ENCODE measurements around the gene PLEKHG5.
"Not testable (repeated sequence)": the region's sequence is repeated elsewhere in the genome, so short reads cannot be mapped to it uniquely, and the experiment has no call there.

PLEKHG5 gene

GRCh38 chr1:6438047-6438525 lies 53.4 kb downstream of the PLEKHG5 start:
- Histone ChIP-seq H3K4me1 (ENCODE audit: control insufficient read depth, insufficient read depth, low read length) (peaks cover 3% of the 10 kb centered on the region), H3K4me3 (ENCODE audit: low read length) (no peak overlapping the region), H3K9ac (ENCODE audit: low read length) (no peak overlapping the region), H3K9me3 (ENCODE audit: control insufficient read depth, low read length) (no peaks in the 10 kb centered on the region), H3K27me3 (ENCODE audit: control insufficient read depth, insufficient read depth, low read length) (peaks cover 31% of the 10 kb centered on the region), H3K36me3 (ENCODE audit: control insufficient read depth, insufficient read depth, low read length) (no peaks in the 10 kb centered on the region)

GRCh38 chr1:6437012-6437700 lies 54.3 kb downstream of the PLEKHG5 start:
- H3K9me3 ChIP-seq (ENCODE audit: control insufficient read depth, low read length); H3K9ac ChIP-seq (ENCODE audit: low read length); H3K4me3 ChIP-seq (ENCODE audit: low read length); H3K4me1 ChIP-seq (ENCODE audit: control insufficient read depth, insufficient read depth, low read length); H3K36me3 ChIP-seq (ENCODE audit: control insufficient read depth, insufficient read depth, low read length): not testable (repeated sequence)
- peaks cover 31% of the 10 kb centered on the region for H3K27me3 ChIP-seq (ENCODE audit: control insufficient read depth, insufficient read depth, low read length)

GRCh38 chr1:6436277-6436676 lies 55.2 kb downstream of the PLEKHG5 start:
- not testable (repeated sequence) for H3K9ac ChIP-seq (ENCODE audit: low read length); H3K36me3 ChIP-seq (ENCODE audit: control insufficient read depth, insufficient read depth, low read length); H3K4me1 ChIP-seq (ENCODE audit: control insufficient read depth, insufficient read depth, low read length); H3K9me3 ChIP-seq (ENCODE audit: control insufficient read depth, low read length); H3K4me3 ChIP-seq (ENCODE audit: low read length)
- H3K27me3 ChIP-seq (ENCODE audit: control insufficient read depth, insufficient read depth, low read length) = peaks cover 25% of the 10 kb centered on the region

GRCh38 chr1:6435547-6435946 lies 55.9 kb downstream of the PLEKHG5 start:
- Histone ChIP-seq H3K4me1 (ENCODE audit: control insufficient read depth, insufficient read depth, low read length) (no peaks in the 10 kb centered on the region), H3K4me3 (ENCODE audit: low read length) (no peak overlapping the region), H3K36me3 (ENCODE audit: control insufficient read depth, insufficient read depth, low read length) (no peaks in the 10 kb centered on the region), H3K9me3 (ENCODE audit: control insufficient read depth, low read length) (no peaks in the 10 kb centered on the region), H3K9ac (ENCODE audit: low read length) (no peak overlapping the region), H3K27me3 (ENCODE audit: control insufficient read depth, insufficient read depth, low read length) (peaks cover 24% of the 10 kb centered on the region)

- H3K4me1 ChIP-seq (ENCODE audit: control insufficient read depth, insufficient read depth, low read length) = no peaks in the 10 kb centered on the region
- no peak overlapping the region for H3K4me3 ChIP-seq (ENCODE audit: low read length)
- peaks cover 28% of the 10 kb centered on the region for H3K27me3 ChIP-seq (ENCODE audit: control insufficient read depth, insufficient read depth, low read length)
- no peaks in the 10 kb centered on the region for H3K36me3 ChIP-seq (ENCODE audit: control insufficient read depth, insufficient read depth, low read length)
- no peak overlapping the region for H3K9ac ChIP-seq (ENCODE audit: low read length)
- H3K9me3 ChIP-seq (ENCODE audit: control insufficient read depth, low read length) = no peaks in the 10 kb centered on the region
Measured at GRCh38 chr1:6435129-6435528, 56.3 kb downstream of the PLEKHG5 start.

- no peak overlapping the region for H3K4me3 ChIP-seq (ENCODE audit: low read length)
- H3K4me1 ChIP-seq (ENCODE audit: control insufficient read depth, insufficient read depth, low read length) = no peaks in the 10 kb centered on the region
- H3K27me3 ChIP-seq (ENCODE audit: control insufficient read depth, insufficient read depth, low read length) = peaks cover 33% of the 10 kb centered on the region
- no peaks in the 10 kb centered on the region for H3K9me3 ChIP-seq (ENCODE audit: control insufficient read depth, low read length)
- no peak overlapping the region for H3K9ac ChIP-seq (ENCODE audit: low read length)
- H3K36me3 ChIP-seq (ENCODE audit: control insufficient read depth, insufficient read depth, low read length) = no peaks in the 10 kb centered on the region
Measured at GRCh38 chr1:6434186-6434585, 57.3 kb downstream of the PLEKHG5 start.

- not testable (repeated sequence) for H3K9me3 ChIP-seq (ENCODE audit: control insufficient read depth, low read length); H3K9ac ChIP-seq (ENCODE audit: low read length); H3K36me3 ChIP-seq (ENCODE audit: control insufficient read depth, insufficient read depth, low read length); H3K4me3 ChIP-seq (ENCODE audit: low read length)
- Histone ChIP-seq H3K27me3 (ENCODE audit: control insufficient read depth, insufficient read depth, low read length) (peaks cover 25% of the 10 kb centered on the region), H3K4me1 (ENCODE audit: control insufficient read depth, insufficient read depth, low read length) (peaks cover 14% of the 10 kb centered on the region)
Measured at GRCh38 chr1:6431645-6432579, 59.6 kb downstream of the PLEKHG5 start.

- Histone ChIP-seq H3K27me3 (ENCODE audit: control insufficient read depth, insufficient read depth, low read length) (peaks cover 45% of the 10 kb centered on the region), H3K4me1 (ENCODE audit: control insufficient read depth, insufficient read depth, low read length) (peaks cover 32% of the 10 kb centered on the region)
- H3K36me3 ChIP-seq (ENCODE audit: control insufficient read depth, insufficient read depth, low read length); H3K4me3 ChIP-seq (ENCODE audit: low read length); H3K9me3 ChIP-seq (ENCODE audit: control insufficient read depth, low read length); H3K9ac ChIP-seq (ENCODE audit: low read length): not testable (repeated sequence)
Measured at GRCh38 chr1:6429660-6430411, 61.6 kb downstream of the PLEKHG5 start.

- H3K4me3 ChIP-seq (ENCODE audit: low read length); H3K36me3 ChIP-seq (ENCODE audit: control insufficient read depth, insufficient read depth, low read length); H3K9ac ChIP-seq (ENCODE audit: low read length); H3K9me3 ChIP-seq (ENCODE audit: control insufficient read depth, low read length): not testable (repeated sequence)
- Histone ChIP-seq H3K27me3 (ENCODE audit: control insufficient read depth, insufficient read depth, low read length) (peaks cover 58% of the 10 kb centered on the region), H3K4me1 (ENCODE audit: control insufficient read depth, insufficient read depth, low read length) (peaks cover 42% of the 10 kb centered on the region)
Measured at GRCh38 chr1:6428453-6428852, 63.0 kb downstream of the PLEKHG5 start.

GRCh38 chr1:6427441-6428390 lies 63.8 kb downstream of the PLEKHG5 start:
- Histone ChIP-seq H3K4me3 (ENCODE audit: low read length) (no peak overlapping the region), H3K27me3 (ENCODE audit: control insufficient read depth, insufficient read depth, low read length) (peaks cover 65% of the 10 kb centered on the region), H3K9me3 (ENCODE audit: control insufficient read depth, low read length) (no peaks in the 10 kb centered on the region), H3K36me3 (ENCODE audit: control insufficient read depth, insufficient read depth, low read length) (no peaks in the 10 kb centered on the region), H3K9ac (ENCODE audit: low read length) (no peak overlapping the region), H3K4me1 (ENCODE audit: control insufficient read depth, insufficient read depth, low read length) (peaks cover 43% of the 10 kb centered on the region)

- Histone ChIP-seq H3K9me3 (ENCODE audit: control insufficient read depth, low read length) (no peaks in the 10 kb centered on the region), H3K27me3 (ENCODE audit: control insufficient read depth, insufficient read depth, low read length) (peaks cover 71% of the 10 kb centered on the region), H3K9ac (ENCODE audit: low read length) (no peak overlapping the region), H3K36me3 (ENCODE audit: control insufficient read depth, insufficient read depth, low read length) (no peaks in the 10 kb centered on the region), H3K4me1 (ENCODE audit: control insufficient read depth, insufficient read depth, low read length) (peaks cover 43% of the 10 kb centered on the region), H3K4me3 (ENCODE audit: low read length) (no peak overlapping the region)
Measured at GRCh38 chr1:6426972-6427350, 64.5 kb downstream of the PLEKHG5 start.
